NT2/D1 (cell line): ENCODE results near the gene MAGI2.

Source experiments
- SUZ12 ChIP-seq: IDR thresholded peaks from 2 replicates; pipeline ENCODE4 v1.6.1; 2011; ENCODE audit not compliant: insufficient read length, insufficient read depth; ENCODE audit errors: extremely low read depth
- YY1 ChIP-seq: IDR thresholded peaks from 2 replicates; pipeline ENCODE4 v1.6.1; 2011; ENCODE audit not compliant: insufficient read length, insufficient read depth
- ZNF274 ChIP-seq: IDR thresholded peaks from 2 replicates; pipeline ENCODE4 v1.6.1; 2011; ENCODE audit warnings: mild to moderate bottlenecking, low read depth, low read length

DNA sequence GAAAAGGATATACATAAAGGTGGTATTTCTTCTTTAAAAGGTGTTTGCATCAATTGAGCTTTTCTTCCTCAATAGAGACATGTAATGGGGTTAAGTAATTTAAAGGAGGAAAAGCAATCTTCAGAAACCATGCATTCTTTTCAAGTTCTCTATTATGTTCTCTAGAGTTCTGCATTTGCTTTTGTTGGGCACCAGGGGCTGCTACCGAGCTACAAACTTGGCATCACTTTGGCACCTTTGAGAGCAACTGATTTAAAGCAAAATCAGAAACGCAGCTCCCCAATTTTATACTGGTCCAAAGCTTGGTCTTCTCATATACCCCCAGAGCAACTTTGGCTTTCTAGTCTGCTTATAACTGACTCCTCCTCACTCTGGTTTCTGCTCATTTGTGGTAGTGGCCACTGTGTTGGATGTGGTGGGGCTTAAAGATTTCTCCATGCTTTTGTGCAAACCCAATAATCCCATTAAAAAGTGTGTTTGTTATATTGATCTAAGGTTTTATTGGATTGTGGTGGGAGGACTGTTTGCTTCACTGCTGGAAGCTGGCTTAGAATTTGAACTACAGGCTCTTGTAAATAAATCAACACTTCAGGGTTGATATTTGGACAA, 942.8 kb downstream of the MAGI2 start:
- TF ChIP-seq YY1: no peak
- TF ChIP-seq ZNF274: no peak
- TF ChIP-seq SUZ12: no peak
